ENCODE measurements around the gene ZNF22. TPM values are rescaled to one million over a fixed set of nuclear protein-coding genes. Genes with fewer than 3 reads are reported as not detected.
"Not testable (repeated sequence)": the region's sequence is repeated elsewhere in the genome, so short reads cannot be mapped to it uniquely, and the experiment has no call there.

ZNF22 gene
- total RNA-seq, 1 donor from 2014 or later = 34.2 TPM

DNA sequence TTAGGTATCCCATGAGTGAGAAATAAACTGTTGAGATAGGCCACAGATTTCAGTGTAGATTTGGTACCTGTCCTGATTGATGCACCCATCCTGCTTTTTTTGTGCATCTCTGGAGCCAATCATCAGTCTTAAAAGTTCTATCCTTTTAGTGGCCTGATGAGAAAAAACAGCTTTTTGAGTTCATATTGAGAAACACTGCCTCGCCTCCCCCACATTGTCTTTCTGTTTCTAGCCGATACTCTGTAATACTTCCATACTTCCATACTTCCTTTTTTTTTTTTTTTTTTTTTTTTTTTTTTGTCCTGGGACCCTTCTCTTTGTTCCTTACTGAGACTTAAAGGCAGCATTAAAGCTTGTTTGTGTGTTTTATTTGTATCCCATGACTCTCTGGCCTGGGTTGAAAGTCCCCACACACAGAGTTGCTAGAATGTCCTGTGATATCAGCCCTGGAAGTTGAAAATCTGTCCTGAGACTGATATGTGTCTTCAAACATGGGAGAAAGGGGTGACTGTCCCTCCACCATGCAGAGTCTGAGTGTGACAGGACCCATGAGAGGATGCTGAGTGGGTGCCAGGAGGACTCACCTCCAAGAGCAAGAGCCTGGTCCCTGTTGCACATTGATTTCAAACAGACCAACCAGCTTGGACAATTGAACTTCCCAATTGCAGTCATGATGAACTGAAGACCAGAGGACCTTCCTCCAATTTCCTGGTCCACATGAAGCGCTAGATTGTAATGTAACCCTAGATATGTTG is 5.7 kb downstream of the ZNF22 start:
- Mint-ChIP-seq H3K4me3 (no peak overlapping the region), H3K9me3 (peaks cover 7% of the 10 kb centered on the region), H3K27me3 (no peaks in the 10 kb centered on the region), H3K36me3 (ENCODE audit: low read depth) (peaks cover 34% of the 10 kb centered on the region), H3K27ac (no peak overlapping the region), H3K4me1 (peaks cover 13% of the 10 kb centered on the region)
- intact Hi-C loops (cut with micrococcal nuclease) = loop anchor here (5.0 kb wide), 1 partner anchor 231 kb away; no protein-coding TSS in a partner anchor
- DNase-seq = no peak
- TF ChIP-seq, protein P1, sequence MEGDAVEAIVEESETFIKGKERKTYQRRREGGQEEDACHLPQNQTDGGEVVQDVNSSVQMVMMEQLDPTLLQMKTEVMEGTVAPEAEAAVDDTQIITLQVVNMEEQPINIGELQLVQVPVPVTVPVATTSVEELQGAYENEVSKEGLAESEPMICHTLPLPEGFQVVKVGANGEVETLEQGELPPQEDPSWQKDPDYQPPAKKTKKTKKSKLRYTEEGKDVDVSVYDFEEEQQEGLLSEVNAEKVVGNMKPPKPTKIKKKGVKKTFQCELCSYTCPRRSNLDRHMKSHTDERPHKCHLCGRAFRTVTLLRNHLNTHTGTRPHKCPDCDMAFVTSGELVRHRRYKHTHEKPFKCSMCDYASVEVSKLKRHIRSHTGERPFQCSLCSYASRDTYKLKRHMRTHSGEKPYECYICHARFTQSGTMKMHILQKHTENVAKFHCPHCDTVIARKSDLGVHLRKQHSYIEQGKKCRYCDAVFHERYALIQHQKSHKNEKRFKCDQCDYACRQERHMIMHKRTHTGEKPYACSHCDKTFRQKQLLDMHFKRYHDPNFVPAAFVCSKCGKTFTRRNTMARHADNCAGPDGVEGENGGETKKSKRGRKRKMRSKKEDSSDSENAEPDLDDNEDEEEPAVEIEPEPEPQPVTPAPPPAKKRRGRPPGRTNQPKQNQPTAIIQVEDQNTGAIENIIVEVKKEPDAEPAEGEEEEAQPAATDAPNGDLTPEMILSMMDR (IDR thresholded peaks at IDR 0.05) = no peak
- ATAC-seq (ENCODE audit: low read depth) = no peak
- ChIA-PET CTCF (interaction anchor here (1.4 kb wide), 1 partner anchor 74 kb away, joined by 4 read pairs; no protein-coding TSS in a partner anchor), POLR2A (no interaction called here)

DNA sequence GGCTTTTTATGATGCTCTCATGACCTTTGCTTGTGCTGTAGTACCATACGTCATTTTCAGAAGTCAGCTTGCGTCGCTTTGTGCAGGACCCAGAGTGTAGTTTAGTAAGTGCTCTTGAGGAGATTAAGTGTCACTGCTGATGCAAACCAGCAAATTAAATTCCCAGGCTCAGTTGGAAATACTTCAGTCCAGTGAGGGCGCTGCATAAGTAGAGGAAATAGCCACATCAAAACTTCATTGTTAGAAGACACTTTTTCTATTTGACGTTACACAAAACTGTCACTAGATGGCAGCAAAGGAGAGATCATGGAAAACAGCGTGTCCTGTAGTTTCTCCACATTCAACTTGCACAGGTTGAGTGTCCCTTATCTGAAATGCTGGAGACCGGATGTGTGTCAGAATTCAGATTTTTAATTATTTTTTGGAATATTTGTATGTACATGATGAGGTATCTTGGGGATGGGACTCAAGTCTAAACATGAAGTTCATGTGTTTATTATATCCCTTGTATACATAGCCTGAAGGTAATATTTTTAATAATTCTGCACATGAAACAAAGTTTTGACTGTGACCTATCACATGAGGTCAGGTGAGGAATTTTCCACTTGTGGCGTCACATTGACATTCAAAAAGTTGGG is 7.9 kb downstream of the ZNF22 start:
- ChIA-PET POLR2A (no interaction called here), CTCF (interaction anchor here (1.4 kb wide), 1 partner anchor 242 kb away, joined by 3 read pairs; no protein-coding TSS in a partner anchor)
- DNase-seq = no peak
- intact Hi-C loops (cut with micrococcal nuclease) = loop anchor here (5.0 kb wide), 1 partner anchor 229 kb away; no protein-coding TSS in a partner anchor
- Mint-ChIP-seq H3K27me3 (peaks cover 3% of the 10 kb centered on the region), H3K4me1 (no peaks in the 10 kb centered on the region), H3K36me3 (ENCODE audit: low read depth) (peaks cover 20% of the 10 kb centered on the region), H3K4me3 (no peak overlapping the region), H3K27ac (no peak overlapping the region), H3K9me3 (peaks cover 2% of the 10 kb centered on the region)
- ATAC-seq (ENCODE audit: low read depth) = peak; percentile 68
- TF ChIP-seq, protein P1 (IDR thresholded peaks at IDR 0.05) = peak; percentile 61

DNA sequence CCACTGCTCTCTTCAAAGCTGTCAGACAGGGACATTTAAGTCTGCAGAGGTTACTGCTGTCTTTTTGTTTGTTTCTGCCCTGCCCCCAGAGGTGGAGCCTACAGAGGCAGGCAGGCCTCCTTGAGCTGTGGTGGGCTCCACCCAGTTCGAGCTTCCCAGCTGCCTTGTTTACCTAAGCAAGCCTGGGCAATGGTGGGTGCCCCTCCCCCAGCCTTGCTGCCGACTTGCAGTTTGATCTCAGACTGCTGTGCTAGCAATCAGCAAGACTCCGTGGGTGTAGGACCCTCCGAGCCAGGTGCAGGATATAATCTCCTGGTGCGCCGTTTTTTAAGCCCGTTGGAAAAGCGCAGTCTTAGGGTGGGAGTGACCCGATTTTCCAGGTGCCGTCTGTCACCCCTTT is 13.8 kb downstream of the ZNF22 start:
- ATAC-seq (ENCODE audit: low read depth); H3K27me3 Mint-ChIP-seq; DNase-seq; intact Hi-C loops (cut with micrococcal nuclease); H3K4me3 Mint-ChIP-seq; H3K27ac Mint-ChIP-seq; H3K9me3 Mint-ChIP-seq; POLR2A ChIA-PET; H3K4me1 Mint-ChIP-seq; H3K36me3 Mint-ChIP-seq (ENCODE audit: low read depth); CTCF ChIA-PET: not testable (repeated sequence)

DNA sequence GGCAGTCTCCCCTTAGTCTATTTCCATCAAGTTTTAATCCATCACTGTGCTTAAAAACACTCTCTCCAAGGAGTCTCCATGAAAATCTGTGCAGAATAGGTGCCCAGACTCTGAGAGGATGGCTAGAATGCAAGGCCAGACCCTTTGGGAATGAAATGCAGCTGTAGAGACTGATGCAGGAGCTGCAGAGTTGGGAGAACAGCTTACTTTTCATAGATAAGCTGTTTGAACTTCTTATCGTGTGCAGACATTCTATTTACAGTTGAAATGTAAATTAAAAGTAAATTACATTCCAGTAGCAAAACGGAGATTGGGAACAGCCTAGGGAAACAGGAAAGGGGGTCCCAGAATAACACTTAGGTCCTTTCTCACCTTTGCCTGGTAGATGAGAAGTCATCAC is 14.9 kb downstream of the ZNF22 start:
- Mint-ChIP-seq H3K36me3 (ENCODE audit: low read depth) (no peaks in the 10 kb centered on the region), H3K4me1 (no peaks in the 10 kb centered on the region), H3K4me3 (no peak overlapping the region), H3K27me3 (peaks cover 5% of the 10 kb centered on the region), H3K27ac (no peak overlapping the region), H3K9me3 (no peaks in the 10 kb centered on the region)
- intact Hi-C loops (cut with micrococcal nuclease) = no loop called here
- ATAC-seq (ENCODE audit: low read depth) (no peak), DNase-seq (no peak)
- ChIA-PET CTCF (no interaction called here), POLR2A (no interaction called here)
- TF ChIP-seq, protein P1 (IDR thresholded peaks at IDR 0.05) = no peak

DNA sequence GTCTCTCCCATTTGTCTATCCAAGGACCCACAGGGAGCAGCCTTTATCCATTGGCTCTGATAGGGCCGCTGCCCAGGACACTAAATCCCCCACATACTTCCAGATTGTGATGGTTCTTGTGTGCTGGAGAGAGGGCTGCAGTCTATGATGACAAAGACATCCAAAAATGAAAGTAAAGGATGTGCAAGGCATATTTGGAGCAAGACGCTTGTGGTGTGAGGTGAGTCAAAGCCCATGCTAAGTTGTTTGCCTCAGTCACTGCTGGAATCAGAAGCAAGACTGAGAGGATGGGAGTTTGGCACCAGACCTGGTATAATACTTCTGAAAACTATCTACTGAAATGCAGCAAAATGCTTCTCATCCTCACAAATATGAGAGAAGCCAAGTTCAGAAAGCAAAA is 22.7 kb downstream of the ZNF22 start:
- DNase-seq (no peak), ATAC-seq (ENCODE audit: low read depth) (no peak)
- TF ChIP-seq, protein P1 (IDR thresholded peaks at IDR 0.05) = no peak
- Mint-ChIP-seq H3K36me3 (ENCODE audit: low read depth) (no peaks in the 10 kb centered on the region), H3K9me3 (peaks cover 10% of the 10 kb centered on the region), H3K4me1 (no peaks in the 10 kb centered on the region), H3K4me3 (no peak overlapping the region), H3K27me3 (peaks cover 4% of the 10 kb centered on the region), H3K27ac (no peak overlapping the region)
- CTCF ChIA-PET = no interaction called here
- intact Hi-C loops (cut with micrococcal nuclease) = no loop called here
- POLR2A ChIA-PET = no interaction called here

Data from activated B cell treated with CpG ODN at 0.5 μM for 24 hours (primary cell).